ENCODE measurements around the gene MRPS21.

DNA sequence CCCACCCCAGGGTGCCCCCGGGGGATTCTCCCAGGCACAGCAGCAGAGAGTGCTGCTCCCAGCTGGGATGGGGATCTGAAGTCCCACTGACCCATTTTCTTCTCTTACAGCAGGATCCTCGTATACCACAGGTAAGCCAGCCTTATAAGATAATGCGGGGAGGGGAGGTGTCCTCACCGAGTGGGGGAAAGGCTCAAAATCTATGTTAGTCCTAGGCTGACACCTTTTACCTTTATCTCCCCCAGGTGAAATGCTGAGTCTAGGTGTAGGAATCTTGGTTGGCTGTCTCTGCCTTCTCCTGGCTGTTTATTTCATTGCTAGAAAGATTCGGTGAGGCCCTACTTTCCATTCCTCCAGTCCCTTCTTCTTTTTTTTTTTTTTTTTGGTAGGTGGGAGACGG is 30.1 kb upstream of the MRPS21 start:
- TF ChIP-seq POLR2A (IDR thresholded peaks at IDR 0.05; ENCODE audit: low read depth, low read length) (no peak), TAF1 (IDR thresholded peaks at IDR 0.05; ENCODE audit: borderline replicate concordance, low read depth, low read length) (no peak), POLR2AphosphoS5 (IDR thresholded peaks at IDR 0.05; ENCODE audit: low read depth, low read length) (peak; percentile 55; the same call in 1 of the 2 replicates)

Data from GM12892 (cell line).